ENCODE measurements around the gene MAP3K5. TPM values are rescaled to one million over a fixed set of nuclear protein-coding genes. Genes with fewer than 3 reads are reported as not detected.

Gene MAP3K5
- total RNA-seq, 1 donor from 2014 or later, result 5.7 TPM

DNA sequence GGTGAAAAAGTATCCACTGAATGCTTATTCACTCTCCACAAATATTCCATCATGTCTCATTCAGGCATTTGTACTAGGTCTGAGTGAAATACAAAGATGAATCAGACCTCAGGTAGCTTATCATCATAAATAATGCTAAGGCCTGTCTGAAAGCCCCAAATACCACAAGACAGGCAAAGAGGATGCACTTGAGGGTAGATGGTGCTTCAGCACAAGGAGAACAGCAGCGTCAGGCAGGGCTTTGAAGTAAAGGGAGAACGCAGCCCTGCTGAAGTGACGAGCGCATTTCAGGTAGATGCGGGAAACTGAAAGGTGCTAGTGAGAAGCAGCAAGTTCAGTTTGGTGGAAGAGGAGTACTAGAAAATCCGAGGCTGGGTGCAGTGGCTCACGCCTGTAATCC, 38.7 kb downstream of the MAP3K5 start:
- Histone ChIP-seq H3K36me3 (ENCODE audit: control insufficient read depth, insufficient read depth, low read length) (no peaks in the 10 kb centered on the region), H3K27me3 (ENCODE audit: control insufficient read depth, insufficient read depth, low read length) (no peaks in the 10 kb centered on the region), H3K4me3 (ENCODE audit: low read depth, low read length) (no peak overlapping the region)
- TF ChIP-seq, protein P1, sequence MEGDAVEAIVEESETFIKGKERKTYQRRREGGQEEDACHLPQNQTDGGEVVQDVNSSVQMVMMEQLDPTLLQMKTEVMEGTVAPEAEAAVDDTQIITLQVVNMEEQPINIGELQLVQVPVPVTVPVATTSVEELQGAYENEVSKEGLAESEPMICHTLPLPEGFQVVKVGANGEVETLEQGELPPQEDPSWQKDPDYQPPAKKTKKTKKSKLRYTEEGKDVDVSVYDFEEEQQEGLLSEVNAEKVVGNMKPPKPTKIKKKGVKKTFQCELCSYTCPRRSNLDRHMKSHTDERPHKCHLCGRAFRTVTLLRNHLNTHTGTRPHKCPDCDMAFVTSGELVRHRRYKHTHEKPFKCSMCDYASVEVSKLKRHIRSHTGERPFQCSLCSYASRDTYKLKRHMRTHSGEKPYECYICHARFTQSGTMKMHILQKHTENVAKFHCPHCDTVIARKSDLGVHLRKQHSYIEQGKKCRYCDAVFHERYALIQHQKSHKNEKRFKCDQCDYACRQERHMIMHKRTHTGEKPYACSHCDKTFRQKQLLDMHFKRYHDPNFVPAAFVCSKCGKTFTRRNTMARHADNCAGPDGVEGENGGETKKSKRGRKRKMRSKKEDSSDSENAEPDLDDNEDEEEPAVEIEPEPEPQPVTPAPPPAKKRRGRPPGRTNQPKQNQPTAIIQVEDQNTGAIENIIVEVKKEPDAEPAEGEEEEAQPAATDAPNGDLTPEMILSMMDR (IDR thresholded peaks at IDR 0.05; ENCODE audit: insufficient read depth, low read length, poor library complexity, severe bottlenecking), result no peak
- no peak for DNase-seq (ENCODE audit: low read depth)

DNA sequence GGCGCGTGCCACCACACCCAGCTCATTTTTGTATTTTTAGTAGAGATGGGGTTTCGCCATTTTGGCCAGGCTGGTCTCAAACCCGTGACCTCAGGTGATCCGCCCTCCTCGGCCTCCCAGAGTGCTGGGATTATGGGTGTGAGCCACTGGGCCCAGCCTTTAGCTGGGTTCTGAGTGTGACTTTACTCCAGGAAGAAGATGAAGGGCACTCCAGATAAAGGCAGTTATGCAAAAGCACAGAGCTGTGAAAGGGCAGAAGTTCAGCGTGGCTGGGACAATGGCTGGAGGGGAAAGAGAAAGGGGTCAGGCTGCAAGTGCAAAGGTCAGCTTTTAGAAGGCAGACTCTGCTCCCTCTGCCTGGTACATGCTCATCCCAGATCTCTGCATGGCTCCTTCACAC, 39.7 kb downstream of the MAP3K5 start:
- no peak for DNase-seq (ENCODE audit: low read depth)
- no peaks in the 10 kb centered on the region for H3K36me3 ChIP-seq (ENCODE audit: control insufficient read depth, insufficient read depth, low read length)
- H3K4me3 ChIP-seq (ENCODE audit: low read depth, low read length), result no peak overlapping the region
- no peaks in the 10 kb centered on the region for H3K27me3 ChIP-seq (ENCODE audit: control insufficient read depth, insufficient read depth, low read length)
- TF ChIP-seq, protein P1 (IDR thresholded peaks at IDR 0.05; ENCODE audit: insufficient read depth, low read length, poor library complexity, severe bottlenecking), result no peak

DNA sequence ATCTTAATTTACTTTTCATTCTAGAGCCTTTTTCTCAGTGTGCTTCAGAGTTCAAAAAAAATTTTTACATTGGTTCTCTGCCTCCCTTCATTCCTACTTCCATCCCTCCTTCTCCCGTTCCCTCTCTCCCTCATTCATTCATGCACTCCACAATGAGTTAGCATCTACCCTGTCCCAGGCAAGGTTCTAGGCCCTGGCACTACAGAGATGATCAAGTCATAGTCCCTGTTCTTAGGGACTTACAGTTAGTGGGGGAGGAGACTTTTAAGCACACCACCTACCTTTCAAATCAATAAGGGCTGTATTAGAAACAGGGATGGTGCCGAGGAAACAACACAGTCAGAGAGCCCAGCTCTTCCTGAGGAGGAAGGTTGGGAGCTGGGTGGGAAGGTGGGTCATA, 40.3 kb downstream of the MAP3K5 start:
- Histone ChIP-seq H3K4me3 (ENCODE audit: low read depth, low read length) (no peak overlapping the region), H3K36me3 (ENCODE audit: control insufficient read depth, insufficient read depth, low read length) (no peaks in the 10 kb centered on the region), H3K27me3 (ENCODE audit: control insufficient read depth, insufficient read depth, low read length) (no peaks in the 10 kb centered on the region)
- DNase-seq (ENCODE audit: low read depth), result no peak
- TF ChIP-seq, protein P1 (IDR thresholded peaks at IDR 0.05; ENCODE audit: insufficient read depth, low read length, poor library complexity, severe bottlenecking), result no peak

DNA sequence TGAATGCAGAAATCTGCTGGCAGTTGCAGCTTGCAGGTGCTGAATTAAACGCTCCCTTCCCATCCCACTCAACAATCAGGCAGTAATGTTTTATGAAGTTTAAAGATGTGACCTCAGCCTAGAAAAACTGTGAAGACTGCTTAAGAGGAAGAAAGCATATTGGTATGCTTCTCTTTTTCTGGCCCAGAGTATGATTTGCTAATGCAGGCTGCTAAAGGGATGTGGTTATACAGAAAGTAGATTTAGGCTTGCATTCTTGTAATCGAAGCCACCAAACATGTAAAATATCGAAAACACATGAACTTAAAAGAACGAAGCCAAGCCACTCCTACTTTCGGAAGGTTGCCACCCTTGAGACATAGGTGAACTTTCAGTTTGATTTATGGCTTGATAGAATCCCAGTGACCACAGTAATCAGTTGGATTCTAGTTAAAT, 40.7 kb downstream of the MAP3K5 start:
- TF ChIP-seq, protein P1 (IDR thresholded peaks at IDR 0.05; ENCODE audit: insufficient read depth, low read length, poor library complexity, severe bottlenecking), result no peak
- Histone ChIP-seq H3K4me3 (ENCODE audit: low read depth, low read length) (no peak overlapping the region), H3K36me3 (ENCODE audit: control insufficient read depth, insufficient read depth, low read length) (no peaks in the 10 kb centered on the region), H3K27me3 (ENCODE audit: control insufficient read depth, insufficient read depth, low read length) (no peaks in the 10 kb centered on the region)
- no peak for DNase-seq (ENCODE audit: low read depth)

DNA sequence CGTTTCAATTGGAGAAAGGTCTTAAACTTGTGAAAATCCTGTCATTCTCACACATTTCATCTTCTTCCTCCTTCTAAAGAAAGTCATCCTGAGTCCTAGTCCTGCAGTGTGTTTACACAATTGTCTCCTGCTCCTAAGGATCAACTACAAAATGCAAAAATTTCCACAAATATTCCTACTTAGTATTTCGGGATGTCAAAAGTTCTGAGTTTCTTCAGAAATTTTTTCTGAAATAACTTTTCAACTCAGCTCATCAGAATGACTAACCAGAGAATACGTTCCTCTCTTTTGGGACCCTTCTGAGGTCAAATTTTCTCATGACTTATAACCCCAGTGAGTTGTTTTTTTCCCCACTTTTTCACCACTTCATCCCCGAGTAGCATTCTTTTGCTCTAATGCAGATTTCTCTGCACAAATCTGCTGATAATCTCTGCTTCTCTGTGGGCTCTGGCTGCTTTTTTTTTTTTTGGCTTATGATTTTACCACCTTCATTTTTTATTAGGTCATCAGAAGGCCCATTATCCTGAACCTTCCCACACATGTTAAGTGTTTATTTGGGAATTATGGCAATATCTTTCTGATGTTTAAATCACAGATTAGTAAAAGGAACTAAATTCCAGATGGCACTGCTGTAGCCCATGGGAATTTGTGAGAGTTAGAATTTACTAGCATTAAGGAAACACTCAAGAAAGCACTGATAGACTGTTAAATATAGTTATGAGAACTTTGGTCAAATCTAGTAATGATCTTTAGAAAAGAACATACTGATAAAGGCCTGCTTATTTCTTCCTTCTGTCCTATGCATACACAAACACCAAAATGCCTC, 41.4 kb downstream of the MAP3K5 start:
- TF ChIP-seq, protein P1 (IDR thresholded peaks at IDR 0.05; ENCODE audit: insufficient read depth, low read length, poor library complexity, severe bottlenecking), result no peak
- no peak for DNase-seq (ENCODE audit: low read depth)
- H3K27me3 ChIP-seq (ENCODE audit: control insufficient read depth, insufficient read depth, low read length), result no peaks in the 10 kb centered on the region

More for the DNA sequence above, 41.4 kb downstream of the MAP3K5 start:
- Histone ChIP-seq H3K36me3 (ENCODE audit: control insufficient read depth, insufficient read depth, low read length) (no peaks in the 10 kb centered on the region), H3K4me3 (ENCODE audit: low read depth, low read length) (no peak overlapping the region)

All from kidney epithelial cell (primary cell).